GM12878 (cell line): Measurements from ENCODE around the gene PAPSS2. TPM values are rescaled to one million over a fixed set of nuclear protein-coding genes. Genes with fewer than 3 reads are reported as not detected.

ENCODE experiments used
- ATAC-seq: fragments of 200-7000 bp; cut with Tn5 transposase; 3 replicates; pipeline ENCODE4 v1.9.1; 2020; ENCODE audit warnings: mild to moderate bottlenecking, moderate library complexity
- BruUV-seq: library from RNA; stranded (reverse); fragments of 400-500 nt; replicated peaks from 2 replicates; lab custom pipeline; 2021; lab: Mats Ljungman, UMichigan
- CTCF ChIA-PET: fragments of 300-600 bp; sonication (Branson Sonifier 250); formaldehyde crosslinking; extraction: SDS; loops from one replicate; lab custom pipeline; 2021; ENCODE audit warnings: inconsistent platforms; lab: Yijun Ruan, JAX
- POLR2A ChIA-PET: fragments of 350-600 bp; formaldehyde crosslinking; extraction: SDS; loops from one replicate; lab custom pipeline; 2021; ENCODE audit warnings: inconsistent platforms; lab: Charles Lee
- RAD21 ChIA-PET: fragments of 300-600 bp; sonication (Branson Sonifier 250); formaldehyde crosslinking; loops from one replicate; lab custom pipeline; 2023; ENCODE audit warnings: antibody characterized with exemption; ENCODE audit not compliant: unreplicated experiment; lab: Charles Lee
- SMC1A ChIA-PET: fragments of 300-600 bp; sonication (Branson Sonifier 250); formaldehyde crosslinking; loops from one replicate; lab custom pipeline; 2023; ENCODE audit not compliant: unreplicated experiment, uncharacterized antibody; lab: Charles Lee
- DNase-seq: peaks from one replicate; pipeline ENCODE4 v3.0.0-alpha.2; 2011; ENCODE audit warnings: low read depth, low spot score
- FAIRE-seq: peaks from 3 replicates; lab custom pipeline; 2011; peaks lifted over from hg19 to GRCh38; lab: Jason Lieb, UNC
- H2AFZ ChIP-seq: 2 replicates; pipeline ENCODE4 v1.6.0; 2011; ENCODE audit warnings: low read depth, low read length, control low read depth; ENCODE audit not compliant: control insufficient read depth
- H3K27ac ChIP-seq: 2 replicates; pipeline ENCODE4 v1.5.1; 2011; ENCODE audit warnings: control low read depth; ENCODE audit not compliant: control insufficient read depth, insufficient read depth
- H3K27me3 ChIP-seq, 2 experiments: replicated peaks in 1 of 2; 2 replicates each; pipeline versions ENCODE4 v1.6.0 to v1.6.1; 2011; ENCODE audit warnings: low read length in 1 of 2; ENCODE audit not compliant: control insufficient read depth in 2 of 2, insufficient read depth in 2 of 2
- H3K36me3 ChIP-seq, 2 experiments: 2 replicates each; pipeline ENCODE4 v1.5.1; 2011; ENCODE audit warnings: low read length in 1 of 2; ENCODE audit not compliant: control insufficient read depth in 2 of 2, insufficient read depth in 2 of 2
- H3K4me1 ChIP-seq: 2 replicates; pipeline ENCODE4 v1.6.1; 2011; ENCODE audit warnings: mild to moderate bottlenecking, low read length, moderate library complexity, mixed read lengths; ENCODE audit not compliant: control insufficient read depth, insufficient read depth
- H3K4me2 ChIP-seq: 2 replicates; pipeline ENCODE4 v1.6.0; 2011; ENCODE audit warnings: control low read depth; ENCODE audit not compliant: control insufficient read depth, insufficient read depth
- H3K4me3 ChIP-seq: fragments of 200-600 bp; sonication (generic); 2 replicates; pipeline ENCODE4 v1.5.1; 2016
- H3K79me2 ChIP-seq: 2 replicates; pipeline ENCODE4 v1.6.0; 2011; ENCODE audit warnings: low read length; ENCODE audit not compliant: control insufficient read depth, insufficient read depth
- H3K9ac ChIP-seq: 2 replicates; pipeline ENCODE4 v1.8.0; 2011; ENCODE audit warnings: low read length, control low read depth, mixed read lengths; ENCODE audit not compliant: control insufficient read depth, insufficient read depth
- H3K9me3 ChIP-seq: replicated peaks from 3 replicates; pipeline ENCODE4 v1.5.1; 2011; ENCODE audit warnings: mild to moderate bottlenecking, low read length; ENCODE audit not compliant: control insufficient read depth, insufficient read depth
- H4K20me1 ChIP-seq: 2 replicates; pipeline ENCODE4 v1.6.0; 2011; ENCODE audit not compliant: control insufficient read depth, insufficient read depth
- CBX5 ChIP-seq: sonication (generic); IDR thresholded peaks from 2 replicates; pipeline ENCODE4 v1.6.1; 2016; ENCODE audit warnings: low read depth, moderate library complexity, mild to moderate bottlenecking, inconsistent platforms
- CHD4 ChIP-seq: fragments of 200-600 bp; sonication (generic); IDR thresholded peaks from 2 replicates; pipeline ENCODE4 v1.6.1; 2016; ENCODE audit warnings: mild to moderate bottlenecking
- ESRRA ChIP-seq: IDR thresholded peaks from 2 replicates; pipeline ENCODE4 v1.6.1; 2012; ENCODE audit warnings: mild to moderate bottlenecking, low read length, improper control_type of control experiment
- FOXK2 ChIP-seq: fragments of 450-650 bp; IDR thresholded peaks from 2 replicates; pipeline ENCODE4 v1.6.1; 2017; ENCODE audit warnings: mild to moderate bottlenecking, moderate library complexity
- KDM1A ChIP-seq: fragments of 200-600 bp; sonication (generic); IDR thresholded peaks from 2 replicates; pipeline ENCODE4 v1.6.1; 2016; ENCODE audit warnings: borderline replicate concordance
- KLF5 ChIP-seq: fragments of 450-650 bp; IDR thresholded peaks from 2 replicates; pipeline ENCODE4 v1.6.1; 2014; ENCODE audit warnings: mild to moderate bottlenecking; ENCODE audit not compliant: partially characterized antibody
- MEF2A ChIP-seq: IDR thresholded peaks from 2 replicates; pipeline ENCODE4 v1.6.1; 2011; ENCODE audit warnings: low read depth, mild to moderate bottlenecking, low read length, moderate library complexity; ENCODE audit not compliant: insufficient read depth
- MTA3 ChIP-seq: IDR thresholded peaks from 2 replicates; pipeline ENCODE4 v1.6.1; 2012; ENCODE audit warnings: low read length, inconsistent platforms, borderline replicate concordance
- NBN ChIP-seq: fragments of 450-650 bp; IDR thresholded peaks from 2 replicates; pipeline ENCODE4 v1.6.1; 2016
- POLR2AphosphoS2 ChIP-seq: IDR thresholded peaks from 2 replicates; pipeline ENCODE4 v1.6.1; 2011; ENCODE audit warnings: low read depth, mild to moderate bottlenecking, low read length, improper control_type of control experiment, moderate library complexity
- RAD51 ChIP-seq: fragments of 450-650 bp; IDR thresholded peaks from 2 replicates; pipeline ENCODE4 v1.6.1; 2016; ENCODE audit warnings: moderate library complexity, mild to moderate bottlenecking, inconsistent platforms
- SREBF1 ChIP-seq: IDR thresholded peaks from 2 replicates; pipeline ENCODE4 v1.6.1; 2012; ENCODE audit warnings: mild to moderate bottlenecking, low read length
- SUPT20H ChIP-seq: IDR thresholded peaks from 2 replicates; pipeline ENCODE4 v1.6.1; 2011; ENCODE audit warnings: low read depth, mild to moderate bottlenecking, low read length, moderate library complexity, borderline replicate concordance; ENCODE audit not compliant: control insufficient read depth
- TAF1 ChIP-seq: IDR thresholded peaks from 2 replicates; pipeline ENCODE4 v1.6.1; 2011; ENCODE audit warnings: mild to moderate bottlenecking, low read depth, low read length, borderline replicate concordance
- WRNIP1 ChIP-seq: IDR thresholded peaks from 2 replicates; pipeline ENCODE4 v1.6.1; 2011; ENCODE audit warnings: low read depth, low read length, improper control_type of control experiment, borderline replicate concordance
- ZNF592 ChIP-seq: fragments of 450-650 bp; IDR thresholded peaks from 2 replicates; pipeline ENCODE4 v1.6.1; 2017; ENCODE audit warnings: mild to moderate bottlenecking, moderate library complexity
- WGBS: methylation state at CpG from one replicate; pipeline ENCODE4 v1.1.6; 2016; ENCODE audit warnings: low lambda C conversion rate; ENCODE audit not compliant: insufficient replicate concordance, insufficient coverage; ENCODE audit errors: missing lambda C conversion rate; 5-methylcytosine and 5-hydroxymethylcytosine counted together
- in situ Hi-C: fragments of 300-500 bp; cut with MboI; formaldehyde crosslinking; loops from 9 replicates; pipeline ENCODE4 v1.14.3; 2018; ENCODE audit warnings: mixed read lengths
- intact Hi-C: fragments of 100-400 bp; cut with micrococcal nuclease; formaldehyde crosslinking; loops from one replicate; pipeline ENCODE4 v1.14.2; 2022; ENCODE audit not compliant: unreplicated experiment
- polyA plus RNA-seq, 11 experiments: library from polyadenylated mRNA; depleted of rRNA in 4 of 11; unstranded in 6 of 11; stranded (reverse) in 5 of 11; fragments of >200 nt; fragmentation: Nextera tagmentation in 4 of 11; fragmentation: Illumina TruSeq in 1 of 11; extraction: Ambion mirVana in 4 of 11; extraction: Trizol in 1 of 11; gene quantifications; 1 replicate in 1 of 11; 2 replicates in 10 of 11; pipeline versions ENCODE4 v1.2.1 to v1.2.3, GENCODE V29; 2011 to 2016; ENCODE audit warnings: inconsistent platforms in 2 of 11, missing spikeins in 2 of 11, low read depth in 1 of 11
- total RNA-seq, 4 experiments: library from RNA; depleted of rRNA in 3 of 4; stranded (reverse); fragments of >200 nt in 3 of 4; fragmentation: Illumina TruSeq in 1 of 4; extraction: Trizol in 1 of 4; gene quantifications; 2 replicates each; pipeline versions ENCODE4 v1.2.1 to v1.2.3, GENCODE V29; 2013 to 2021
- TF ChIP-seq, protein P1 (sequence below): IDR thresholded peaks from 2 replicates; pipeline ENCODE4 v1.6.1; 2012; ENCODE audit warnings: low read depth, low read length, improper control_type of control experiment
- TF ChIP-seq, protein P2 (sequence below): fragments of 450-650 bp; formaldehyde crosslinking; IDR thresholded peaks from 2 replicates; pipeline ENCODE4 v1.4.0; 2022; ENCODE audit warnings: mild to moderate bottlenecking, moderate library complexity

PAPSS2 gene
- total and polyA plus RNA-seq, 10 of the 15 experiments (the other 5 are each of a cell fraction or from before 2014, with no cell fraction given), result 0.15 to 2.1 (median 0.37) TPM

DNA sequence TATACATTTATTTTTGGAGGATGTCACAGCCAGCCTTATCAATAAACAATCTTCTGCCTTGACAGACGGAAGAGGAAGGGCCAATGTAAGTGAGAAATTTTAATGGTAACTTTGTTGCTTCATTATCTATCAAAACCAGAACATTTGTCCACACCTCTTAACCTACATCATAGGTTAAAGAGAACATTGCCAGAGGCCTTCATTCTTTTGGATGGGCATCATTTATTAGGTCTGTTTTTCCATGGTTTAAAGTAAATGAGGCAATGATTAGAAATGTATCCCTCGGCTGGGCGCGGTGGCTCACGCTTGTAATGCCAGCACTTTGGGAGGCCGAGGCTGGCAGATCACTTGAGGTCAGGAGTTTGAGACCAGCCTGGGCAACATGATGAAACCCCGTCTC lies 29.5 kb upstream of the PAPSS2 start (continued):
- TF ChIP-seq KDM1A (no peak), MEF2A (no peak), NBN (no peak), ESRRA (no peak), KLF5 (no peak), SUPT20H (no peak), SREBF1 (no peak)

GRCh38 chr10:87632454-87632853 lies 27.2 kb upstream of the PAPSS2 start:
- no peak for FAIRE-seq
- Histone ChIP-seq H3K27ac (no peak overlapping the region), H3K9ac (no peak overlapping the region), H4K20me1 (no peaks in the 10 kb centered on the region), H3K36me3 (no peaks in the 10 kb centered on the region), H3K79me2 (no peaks in the 10 kb centered on the region), H3K4me1 (no peaks in the 10 kb centered on the region), H2AFZ (no peak overlapping the region), H3K4me2 (no peak overlapping the region), H3K27me3 (no peaks in the 10 kb centered on the region), H3K4me3 (no peak overlapping the region), H3K9me3 (no peaks in the 10 kb centered on the region; the same call in 2 of the 3 replicates)
- POLR2A ChIA-PET, result no interaction called here
- intact Hi-C loops, result no loop called here
- SMC1A ChIA-PET, result interaction anchor here (0.9 kb wide), 1 partner anchor 11 kb away, joined by 3 read pairs; no protein-coding TSS in a partner anchor
- DNase-seq, result no peak
- in situ Hi-C loops, result no loop called here
- TF ChIP-seq WRNIP1 (no peak), FOXK2 (no peak), ZNF592 (no peak), CHD4 (no peak), TAF1 (no peak), POLR2AphosphoS2 (no peak), RAD51 (no peak), CBX5 (no peak), MTA3 (no peak)
- TF ChIP-seq, protein P1, sequence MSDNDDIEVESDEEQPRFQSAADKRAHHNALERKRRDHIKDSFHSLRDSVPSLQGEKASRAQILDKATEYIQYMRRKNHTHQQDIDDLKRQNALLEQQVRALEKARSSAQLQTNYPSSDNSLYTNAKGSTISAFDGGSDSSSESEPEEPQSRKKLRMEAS, result no peak
- TF ChIP-seq, protein P2, sequence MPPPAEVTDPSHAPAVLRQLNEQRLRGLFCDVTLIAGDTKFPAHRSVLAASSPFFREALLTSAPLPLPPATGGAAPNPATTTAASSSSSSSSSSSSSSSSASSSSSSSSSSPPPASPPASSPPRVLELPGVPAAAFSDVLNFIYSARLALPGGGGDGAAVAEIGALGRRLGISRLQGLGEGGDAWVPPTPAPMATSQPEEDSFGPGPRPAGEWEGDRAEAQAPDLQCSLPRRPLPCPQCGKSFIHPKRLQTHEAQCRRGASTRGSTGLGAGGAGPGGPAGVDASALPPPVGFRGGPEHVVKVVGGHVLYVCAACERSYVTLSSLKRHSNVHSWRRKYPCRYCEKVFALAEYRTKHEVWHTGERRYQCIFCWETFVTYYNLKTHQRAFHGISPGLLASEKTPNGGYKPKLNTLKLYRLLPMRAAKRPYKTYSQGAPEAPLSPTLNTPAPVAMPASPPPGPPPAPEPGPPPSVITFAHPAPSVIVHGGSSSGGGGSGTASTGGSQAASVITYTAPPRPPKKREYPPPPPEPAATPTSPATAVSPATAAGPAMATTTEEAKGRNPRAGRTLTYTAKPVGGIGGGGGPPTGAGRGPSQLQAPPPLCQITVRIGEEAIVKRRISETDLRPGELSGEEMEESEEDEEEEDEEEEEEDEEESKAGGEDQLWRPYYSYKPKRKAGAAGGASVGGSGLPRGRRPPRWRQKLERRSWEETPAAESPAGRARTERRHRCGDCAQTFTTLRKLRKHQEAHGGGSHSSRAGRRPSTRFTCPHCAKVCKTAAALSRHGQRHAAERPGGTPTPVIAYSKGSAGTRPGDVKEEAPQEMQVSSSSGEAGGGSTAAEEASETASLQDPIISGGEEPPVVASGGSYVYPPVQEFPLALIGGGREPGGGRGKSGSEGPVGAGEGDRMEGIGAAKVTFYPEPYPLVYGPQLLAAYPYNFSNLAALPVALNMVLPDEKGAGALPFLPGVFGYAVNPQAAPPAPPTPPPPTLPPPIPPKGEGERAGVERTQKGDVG (CRISPR knock-in tag), result no peak
- RAD21 ChIA-PET, result no interaction called here
- CTCF ChIA-PET, result no interaction called here
- BruUV-seq, result no TSS peak
- WGBS, result 94% methylated on average over 4 of the region's 4 CpGs
- ATAC-seq, result no peak
